ENCODE data around the gene SLC39A9. TPM values are rescaled to one million over a fixed set of nuclear protein-coding genes. Genes with fewer than 3 reads are reported as not detected.

SLC39A9 gene
- total RNA-seq, 4 donors from 2014 or later: 64.9 to 101 (median 81.3) TPM

GRCh38 chr14:69398818-69399210 lies 322 bp downstream of the SLC39A9 start:
- H3K4me1 ChIP-seq: peaks cover 38 to 40% of the 10 kb centered on the region in 2 donors

DNA sequence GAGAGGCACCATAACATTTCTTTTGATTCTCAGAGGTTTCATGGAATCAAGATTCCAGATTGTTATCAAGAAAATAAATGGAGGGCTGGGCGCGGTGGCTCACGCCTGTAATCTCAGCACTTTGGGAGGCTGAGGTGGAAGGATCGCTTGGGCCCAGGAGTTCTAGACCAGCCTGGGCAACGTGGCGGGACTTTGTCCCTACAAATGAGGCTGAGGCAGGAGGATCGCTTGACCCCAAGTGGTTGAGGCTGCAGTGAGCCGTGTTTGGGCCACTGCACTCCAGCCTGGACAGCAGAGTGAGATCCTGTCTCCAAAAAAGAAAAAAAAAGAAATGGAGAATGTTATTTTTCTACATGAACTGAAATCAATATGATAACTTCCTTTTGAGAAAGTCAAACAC lies 1.3 kb downstream of the SLC39A9 start:
- intact Hi-C loops (cut with DNase I): loop anchor here (10.0 kb wide), 1 partner anchor 365 kb away; the partner anchor contains the start of gene SRSF5
- H3K4me1 ChIP-seq: peaks cover 38 to 40% of the 10 kb centered on the region in 2 donors
- 88 to 92% methylated on average over 8 of the region's 8 CpGs for WGBS, 2 donors

More at GRCh38 chr14:69398818-69399210, 322 bp downstream of the SLC39A9 start:
- Histone ChIP-seq H3K27ac (peak overlapping the region; percentile 69 to 84 (median 84)), H3K9me3 (no peaks in the 10 kb centered on the region), H3K36me3 (peaks cover 11 to 12% of the 10 kb centered on the region in 2 donors), H3K4me3 (replicated peaks in 1 of 3) (peak overlapping the region; percentile 67 to 98 (median 69)), H3K27me3 (no peaks in the 10 kb centered on the region)
- intact Hi-C loops (cut with DNase I): loop anchor here (10.0 kb wide), 1 partner anchor 366 kb away; the partner anchor contains the start of gene SRSF5
- TF ChIP-seq POLR2A (IDR thresholded peaks at IDR 0.05) (no peak), CTCF (IDR thresholded peaks at IDR 0.05) (no peak)
- WGBS, 2 donors: 1 to 2% methylated on average over 15 to 18 of the region's 18 CpGs
- no peak for DNase-seq

DNA sequence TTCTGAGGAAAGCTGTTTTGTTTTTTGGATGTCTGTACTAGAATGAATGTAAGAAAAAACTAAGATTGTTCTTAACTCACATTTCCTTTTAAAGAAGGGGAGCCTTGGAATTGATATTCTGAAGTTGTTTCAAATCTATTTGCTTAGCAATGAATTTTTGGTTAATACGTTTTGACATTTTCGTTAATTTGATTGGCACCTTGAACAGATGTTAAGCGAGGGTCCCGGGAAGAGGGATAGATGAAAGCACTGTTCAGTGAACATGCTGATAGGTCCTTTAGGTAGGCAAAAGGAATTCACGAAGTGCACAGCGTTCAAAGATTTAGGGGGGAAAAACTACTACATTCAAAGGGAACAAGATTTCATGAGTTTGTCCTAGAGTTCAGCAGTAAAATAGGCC lies 1.7 kb downstream of the SLC39A9 start:
- intact Hi-C loops (cut with DNase I): no loop called here

More for the DNA sequence above, 1.3 kb downstream of the SLC39A9 start:
- Histone ChIP-seq H3K27me3 (no peaks in the 10 kb centered on the region), H3K36me3 (peaks cover 3% of the 10 kb centered on the region in 2 donors), H3K9me3 (no peaks in the 10 kb centered on the region), H3K27ac (no peak overlapping the region), H3K4me3 (replicated peaks in 1 of 3) (peak overlapping the region in 1 of 3 donors; percentile 69)
- no peak for TF ChIP-seq POLR2A (IDR thresholded peaks at IDR 0.05)
- no peak for TF ChIP-seq CTCF (IDR thresholded peaks at IDR 0.05)
- DNase-seq: no peak

DNA sequence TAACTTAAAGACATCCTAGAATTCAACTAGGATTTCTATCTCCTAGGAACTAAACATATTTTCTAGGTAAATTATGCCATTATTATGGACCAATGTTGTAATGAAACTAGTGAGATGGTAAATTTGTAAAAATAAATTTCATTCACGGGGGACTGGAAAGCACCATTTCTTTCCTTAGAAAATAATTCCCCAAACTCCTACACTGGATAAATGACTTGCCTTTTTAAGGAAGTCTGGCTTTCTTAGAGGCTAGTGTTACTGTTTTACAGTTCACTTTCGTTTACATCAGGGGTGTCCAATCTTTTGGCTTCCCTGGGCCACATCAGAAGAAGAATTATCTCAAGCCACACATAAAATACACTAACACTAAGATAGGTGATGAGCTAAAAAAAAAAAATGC lies 3.3 kb downstream of the SLC39A9 start:
- H3K9me3 ChIP-seq: no peaks in the 10 kb centered on the region
- peaks cover 36% of the 10 kb centered on the region in 2 donors for H3K4me1 ChIP-seq
- intact Hi-C loops (cut with DNase I): no loop called here
- 84 to 86% methylated on average over 2 of the region's 2 CpGs for WGBS, 2 donors
- H3K36me3 ChIP-seq: no peaks in the 10 kb centered on the region
- DNase-seq: no peak
- TF ChIP-seq CTCF (IDR thresholded peaks at IDR 0.05): no peak
- TF ChIP-seq POLR2A (IDR thresholded peaks at IDR 0.05): no peak
- H3K4me3 ChIP-seq (replicated peaks in 1 of 3): no peak overlapping the region
- H3K27ac ChIP-seq: no peak overlapping the region
- no peaks in the 10 kb centered on the region for H3K27me3 ChIP-seq

More for the DNA sequence above, 1.7 kb downstream of the SLC39A9 start:
- H3K27me3 ChIP-seq: no peaks in the 10 kb centered on the region
- WGBS, 2 donors: 78 to 86% methylated on average over 6 of the region's 6 CpGs
- DNase-seq: no peak
- H3K4me3 ChIP-seq (replicated peaks in 1 of 3): no peak overlapping the region
- peaks cover 38 to 40% of the 10 kb centered on the region in 2 donors for H3K4me1 ChIP-seq
- H3K36me3 ChIP-seq: no peaks in the 10 kb centered on the region
- TF ChIP-seq POLR2A (IDR thresholded peaks at IDR 0.05): no peak
- TF ChIP-seq CTCF (IDR thresholded peaks at IDR 0.05): no peak
- no peaks in the 10 kb centered on the region for H3K9me3 ChIP-seq
- H3K27ac ChIP-seq: no peak overlapping the region

GRCh38 chr14:69404478-69404877 lies 6.0 kb downstream of the SLC39A9 start:
- WGBS, 2 donors: 95 to 96% methylated on average over 3 of the region's 3 CpGs
- H3K4me3 ChIP-seq (replicated peaks in 1 of 3): no peak overlapping the region
- no peak for TF ChIP-seq POLR2A (IDR thresholded peaks at IDR 0.05)
- no peak for TF ChIP-seq CTCF (IDR thresholded peaks at IDR 0.05)
- DNase-seq: no peak
- H3K36me3 ChIP-seq: no peaks in the 10 kb centered on the region
- H3K27me3 ChIP-seq: no peaks in the 10 kb centered on the region
- intact Hi-C loops (cut with DNase I): no loop called here
- peaks cover 24 to 27% of the 10 kb centered on the region in 2 donors for H3K4me1 ChIP-seq
- no peaks in the 10 kb centered on the region for H3K9me3 ChIP-seq
- H3K27ac ChIP-seq: no peak overlapping the region
